Smooth muscle cell (in vitro differentiated cells): ENCODE measurements around the gene PACS1. TPM values are rescaled to one million over a fixed set of nuclear protein-coding genes. Genes with fewer than 3 reads are reported as not detected.

Source experiments
- DNase-seq: peaks from one replicate; lab custom pipeline; 2025; ENCODE audit not compliant: unreplicated experiment; lab: John Stamatoyannopoulos, UW
- H2AFZ ChIP-seq: fragments of 200-600 bp; sonication (generic); 2 replicates; pipeline ENCODE4 v1.6.0; 2016; ENCODE audit warnings: antibody characterized with exemption, low read depth, mild to moderate bottlenecking
- H3F3A ChIP-seq: fragments of 200-600 bp; sonication (generic); 2 replicates; pipeline ENCODE4 v1.6.0; 2017; ENCODE audit warnings: antibody characterized with exemption, low read depth
- H3K27ac ChIP-seq: fragments of 200-600 bp; sonication (generic); 2 replicates; pipeline ENCODE4 v1.5.1; 2016; ENCODE audit warnings: low read depth, mild to moderate bottlenecking
- H3K27me3 ChIP-seq: fragments of 200-600 bp; sonication (generic); 2 replicates; pipeline ENCODE4 v1.6.1; 2016; ENCODE audit warnings: low read depth, mild to moderate bottlenecking
- H3K36me3 ChIP-seq: fragments of 200-600 bp; sonication (generic); 2 replicates; pipeline ENCODE4 v1.5.1; 2016; ENCODE audit warnings: low read depth
- H3K4me1 ChIP-seq: fragments of 200-600 bp; sonication (generic); 2 replicates; pipeline ENCODE4 v1.5.1; 2016; ENCODE audit warnings: low read depth
- H3K4me2 ChIP-seq: fragments of 200-600 bp; sonication (generic); 2 replicates; pipeline ENCODE4 v1.6.0; 2016; ENCODE audit warnings: mild to moderate bottlenecking
- H3K4me3 ChIP-seq: fragments of 200-600 bp; sonication (generic); 2 replicates; pipeline ENCODE4 v1.5.1; 2016; ENCODE audit warnings: mild to moderate bottlenecking
- H3K79me2 ChIP-seq: fragments of 200-600 bp; sonication (generic); 2 replicates; pipeline ENCODE4 v1.6.0; 2016; ENCODE audit warnings: low read depth, mild to moderate bottlenecking
- H3K9ac ChIP-seq: fragments of 200-600 bp; sonication (generic); 2 replicates; pipeline ENCODE4 v1.6.0; 2016; ENCODE audit warnings: low read depth
- H3K9me3 ChIP-seq: fragments of 200-600 bp; sonication (generic); replicated peaks from 2 replicates; pipeline ENCODE4 v1.5.1; 2016; ENCODE audit warnings: low read depth
- H4K20me1 ChIP-seq: fragments of 200-600 bp; sonication (generic); 2 replicates; pipeline ENCODE4 v1.6.0; 2016; ENCODE audit warnings: low read depth
- WGBS: methylation state at CpG from one replicate; pipeline ENCODE4 v1.1.7; 2016; ENCODE audit warnings: low lambda C conversion rate; 5-methylcytosine and 5-hydroxymethylcytosine counted together
- polyA plus RNA-seq: library from polyadenylated mRNA; unstranded; fragments of >200 nt; fragmentation: Nextera tagmentation; extraction: Ambion mirVana; gene quantifications from 2 replicates; pipeline ENCODE4 v1.2.1, GENCODE V29; 2016
- total RNA-seq: library from RNA; depleted of rRNA; stranded (reverse); fragments of >200 nt; gene quantifications from 2 replicates; pipeline ENCODE4 v1.2.3, GENCODE V29; 2014
- TF ChIP-seq, protein P1 (sequence below): fragments of 200-600 bp; sonication (generic); IDR thresholded peaks from 2 replicates; pipeline ENCODE4 v1.5.1; 2017; ENCODE audit warnings: borderline replicate concordance, mild to moderate bottlenecking, antibody characterized with exemption; ENCODE audit not compliant: insufficient read depth, poor library complexity, severe bottlenecking

The PACS1 gene
- total and polyA plus RNA-seq, 2 experiments from 2014 or later = 87.6 to 140 TPM

- Histone ChIP-seq H3K4me1 (peaks cover 7% of the 10 kb centered on the region), H3K9me3 (no peaks in the 10 kb centered on the region), H3K79me2 (peaks cover 8% of the 10 kb centered on the region), H3K4me2 (no peak overlapping the region), H2AFZ (no peak overlapping the region), H3K27me3 (no peaks in the 10 kb centered on the region), H3K4me3 (no peak overlapping the region), H3K27ac (no peak overlapping the region), H4K20me1 (peaks cover 26% of the 10 kb centered on the region), H3F3A (no peaks in the 10 kb centered on the region), H3K36me3 (no peaks in the 10 kb centered on the region), H3K9ac (no peak overlapping the region)
- DNase-seq = no peak
- TF ChIP-seq, protein P1, sequence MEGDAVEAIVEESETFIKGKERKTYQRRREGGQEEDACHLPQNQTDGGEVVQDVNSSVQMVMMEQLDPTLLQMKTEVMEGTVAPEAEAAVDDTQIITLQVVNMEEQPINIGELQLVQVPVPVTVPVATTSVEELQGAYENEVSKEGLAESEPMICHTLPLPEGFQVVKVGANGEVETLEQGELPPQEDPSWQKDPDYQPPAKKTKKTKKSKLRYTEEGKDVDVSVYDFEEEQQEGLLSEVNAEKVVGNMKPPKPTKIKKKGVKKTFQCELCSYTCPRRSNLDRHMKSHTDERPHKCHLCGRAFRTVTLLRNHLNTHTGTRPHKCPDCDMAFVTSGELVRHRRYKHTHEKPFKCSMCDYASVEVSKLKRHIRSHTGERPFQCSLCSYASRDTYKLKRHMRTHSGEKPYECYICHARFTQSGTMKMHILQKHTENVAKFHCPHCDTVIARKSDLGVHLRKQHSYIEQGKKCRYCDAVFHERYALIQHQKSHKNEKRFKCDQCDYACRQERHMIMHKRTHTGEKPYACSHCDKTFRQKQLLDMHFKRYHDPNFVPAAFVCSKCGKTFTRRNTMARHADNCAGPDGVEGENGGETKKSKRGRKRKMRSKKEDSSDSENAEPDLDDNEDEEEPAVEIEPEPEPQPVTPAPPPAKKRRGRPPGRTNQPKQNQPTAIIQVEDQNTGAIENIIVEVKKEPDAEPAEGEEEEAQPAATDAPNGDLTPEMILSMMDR = no peak
- WGBS = 99% methylated on average over 4 of the region's 4 CpGs
Observed at GRCh38 chr11:66259956-66260355, 189.9 kb downstream of the PACS1 start.

DNA sequence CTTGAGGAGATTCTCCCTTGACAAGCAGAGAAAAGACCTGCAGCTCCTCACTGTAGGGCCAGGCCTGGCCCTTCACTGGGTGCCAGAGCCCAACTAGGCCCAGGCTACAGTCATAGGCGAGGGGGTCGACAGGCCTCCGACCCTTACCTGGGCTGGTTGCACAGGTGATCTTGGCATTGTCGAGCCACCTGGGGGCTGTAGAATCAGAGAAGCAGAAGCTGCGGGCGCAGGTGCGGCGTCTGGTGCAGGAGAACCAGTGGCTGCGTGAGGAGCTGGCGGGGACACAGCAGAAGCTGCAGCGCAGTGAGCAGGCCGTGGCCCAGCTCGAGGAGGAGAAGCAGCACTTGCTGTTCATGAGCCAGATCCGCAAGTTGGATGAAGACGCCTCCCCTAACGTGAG is 191.5 kb downstream of the PACS1 start:
- TF ChIP-seq, protein P1 = no peak
- peaks cover 8% of the 10 kb centered on the region for H3K79me2 ChIP-seq
- 95% methylated on average over 16 of the region's 16 CpGs for WGBS
- H3K9me3 ChIP-seq = no peaks in the 10 kb centered on the region
- H3K36me3 ChIP-seq = no peaks in the 10 kb centered on the region
- H2AFZ ChIP-seq = no peak overlapping the region
- peaks cover 7% of the 10 kb centered on the region for H3K4me1 ChIP-seq
- no peak overlapping the region for H3K4me2 ChIP-seq
- no peak overlapping the region for H3K4me3 ChIP-seq
- peaks cover 26% of the 10 kb centered on the region for H4K20me1 ChIP-seq
- no peak for DNase-seq
- no peaks in the 10 kb centered on the region for H3K27me3 ChIP-seq
- H3K9ac ChIP-seq = no peak overlapping the region
- peaks cover 5% of the 10 kb centered on the region for H3F3A ChIP-seq
- no peak overlapping the region for H3K27ac ChIP-seq

DNA sequence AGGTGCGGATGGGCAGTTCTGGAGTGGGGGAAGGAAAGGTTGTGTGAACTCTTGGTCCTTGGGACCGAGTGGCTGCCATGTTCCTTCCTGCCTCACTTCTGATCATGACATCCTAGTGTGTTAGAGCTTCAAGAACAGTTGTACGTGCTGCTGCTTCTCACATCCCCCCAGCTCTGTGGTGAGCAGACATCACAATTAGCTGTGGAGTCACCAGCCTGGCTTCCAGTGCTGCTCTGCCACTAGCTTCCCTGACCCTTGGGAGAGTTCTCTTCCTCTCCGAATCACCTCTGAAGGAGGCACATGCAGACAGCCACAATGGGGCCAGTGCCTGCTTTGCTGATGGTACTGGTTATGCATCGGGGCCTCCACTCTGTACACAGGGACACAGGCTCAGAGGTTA is 192.1 kb downstream of the PACS1 start:
- H3K9ac ChIP-seq = no peak overlapping the region
- H3K79me2 ChIP-seq = peaks cover 8% of the 10 kb centered on the region
- WGBS = 93% methylated on average over 5 of the region's 5 CpGs
- H3K27ac ChIP-seq = no peak overlapping the region
- TF ChIP-seq, protein P1 = no peak
- H3K4me2 ChIP-seq = no peak overlapping the region
- no peak overlapping the region for H3K4me3 ChIP-seq
- H3K4me1 ChIP-seq = peaks cover 7% of the 10 kb centered on the region
- no peak overlapping the region for H2AFZ ChIP-seq
- no peaks in the 10 kb centered on the region for H3K27me3 ChIP-seq
- H3K9me3 ChIP-seq = no peaks in the 10 kb centered on the region
- DNase-seq = no peak
- peaks cover 5% of the 10 kb centered on the region for H3F3A ChIP-seq
- peaks cover 26% of the 10 kb centered on the region for H4K20me1 ChIP-seq
- H3K36me3 ChIP-seq = no peaks in the 10 kb centered on the region

GRCh38 chr11:66262696-66263095 is 192.6 kb downstream of the PACS1 start:
- peaks cover 5% of the 10 kb centered on the region for H3F3A ChIP-seq
- TF ChIP-seq, protein P1 = no peak
- H3K9ac ChIP-seq = no peak overlapping the region
- over 99% methylated on average over 12 of the region's 12 CpGs for WGBS
- H3K79me2 ChIP-seq = peaks cover 8% of the 10 kb centered on the region
- H3K9me3 ChIP-seq = no peaks in the 10 kb centered on the region
- H3K36me3 ChIP-seq = no peaks in the 10 kb centered on the region
- H2AFZ ChIP-seq = no peak overlapping the region
- H3K4me3 ChIP-seq = no peak overlapping the region
- H4K20me1 ChIP-seq = peaks cover 26% of the 10 kb centered on the region
- no peak overlapping the region for H3K4me2 ChIP-seq
- H3K4me1 ChIP-seq = peaks cover 7% of the 10 kb centered on the region
- DNase-seq = no peak
- no peak overlapping the region for H3K27ac ChIP-seq
- no peaks in the 10 kb centered on the region for H3K27me3 ChIP-seq
